Epithelial cell of esophagus (primary cell): ENCODE measurements around the gene PGGT1B.
A peak's percentile ranks its signal among the peaks of the same experiment; 100 is the strongest.

ENCODE experiments used
- DNase-seq: peaks from one replicate; pipeline ENCODE4 v3.0.0; 2010; ENCODE audit warnings: low read depth
- H3K4me3 ChIP-seq: 2 replicates; pipeline ENCODE4 v1.5.1; 2011; ENCODE audit warnings: mild to moderate bottlenecking, low read length, control low read depth
- CTCF ChIP-seq: IDR thresholded peaks from 2 replicates; pipeline ENCODE4 v1.5.1; 2011; ENCODE audit warnings: low read depth, mild to moderate bottlenecking, low read length, control low read depth, inconsistent platforms; ENCODE audit not compliant: insufficient read depth; ENCODE audit errors: missing control alignments

Gene PGGT1B

GRCh38 chr5:115272297-115272958 lies 9.8 kb upstream of the PGGT1B start:
- no peak overlapping the region for H3K4me3 ChIP-seq
- TF ChIP-seq CTCF = no peak
- DNase-seq = no peak

- TF ChIP-seq CTCF = no peak
- no peak for DNase-seq
- H3K4me3 ChIP-seq = no peak overlapping the region
These were observed 8.8 kb upstream of the PGGT1B start for GRCh38 chr5:115271295-115272050.

- DNase-seq = peak; percentile 54
- no peak for TF ChIP-seq CTCF
These were observed 4.9 kb upstream of the PGGT1B start for GRCh38 chr5:115267617-115268016.

DNA sequence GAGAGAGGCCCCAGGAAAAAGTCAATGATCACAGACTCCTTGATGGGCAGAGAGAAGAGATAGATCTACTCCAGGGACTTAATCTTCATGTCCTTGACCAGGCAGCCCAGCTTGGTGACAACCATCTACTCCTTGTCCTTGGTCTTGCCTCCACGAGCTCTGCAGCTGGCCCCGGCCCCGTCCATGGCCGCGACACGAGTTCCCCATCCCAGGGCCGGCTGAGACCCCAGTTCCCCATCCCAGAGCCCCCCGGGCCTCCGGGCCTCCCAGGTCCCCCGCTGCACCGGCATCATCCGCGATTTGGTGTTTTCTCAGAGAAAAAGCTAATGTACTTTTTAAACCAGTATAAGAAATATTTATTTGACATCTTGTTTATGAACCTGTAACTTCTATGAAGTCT lies 2.5 kb upstream of the PGGT1B start:
- DNase-seq = no peak
- TF ChIP-seq CTCF = no peak
- no peak overlapping the region for H3K4me3 ChIP-seq

More at GRCh38 chr5:115267617-115268016, 4.9 kb upstream of the PGGT1B start:
- no peak overlapping the region for H3K4me3 ChIP-seq

- no peak for DNase-seq
- no peak overlapping the region for H3K4me3 ChIP-seq
- no peak for TF ChIP-seq CTCF
These were observed 2.1 kb upstream of the PGGT1B start for GRCh38 chr5:115264786-115265185.

GRCh38 chr5:115263078-115263380 lies 352 bp upstream of the PGGT1B start:
- no peak for TF ChIP-seq CTCF
- no peak for DNase-seq
- peak overlapping the region; percentile 77 for H3K4me3 ChIP-seq

DNA sequence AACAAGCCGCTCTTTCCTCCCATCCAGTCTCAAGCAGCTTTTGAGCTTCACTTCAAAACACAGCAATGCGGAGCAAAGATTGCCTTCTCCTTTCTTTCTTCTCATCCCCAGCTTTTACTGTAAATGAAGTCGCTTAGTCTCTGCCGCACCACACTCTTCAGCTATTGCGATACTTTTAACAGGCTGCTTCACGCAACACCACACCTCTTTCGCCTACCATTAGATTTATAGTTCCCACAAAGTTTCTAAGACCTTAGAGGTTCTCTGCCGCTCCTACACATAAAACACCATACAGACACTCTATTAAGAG lies 711 bp downstream of the PGGT1B start:
- no peak for TF ChIP-seq CTCF
- peak; percentile 45 for DNase-seq
- H3K4me3 ChIP-seq = peak overlapping the region; percentile 77
